Measurements from ENCODE around the gene HOXC6. TPM values are rescaled to one million over a fixed set of nuclear protein-coding genes. Genes with fewer than 3 reads are reported as not detected.
A peak's percentile ranks its signal among the peaks of the same experiment; 100 is the strongest.

The HOXC6 gene
- total RNA-seq, 1 experiment from 2014 or later, result 2.8 TPM

DNA sequence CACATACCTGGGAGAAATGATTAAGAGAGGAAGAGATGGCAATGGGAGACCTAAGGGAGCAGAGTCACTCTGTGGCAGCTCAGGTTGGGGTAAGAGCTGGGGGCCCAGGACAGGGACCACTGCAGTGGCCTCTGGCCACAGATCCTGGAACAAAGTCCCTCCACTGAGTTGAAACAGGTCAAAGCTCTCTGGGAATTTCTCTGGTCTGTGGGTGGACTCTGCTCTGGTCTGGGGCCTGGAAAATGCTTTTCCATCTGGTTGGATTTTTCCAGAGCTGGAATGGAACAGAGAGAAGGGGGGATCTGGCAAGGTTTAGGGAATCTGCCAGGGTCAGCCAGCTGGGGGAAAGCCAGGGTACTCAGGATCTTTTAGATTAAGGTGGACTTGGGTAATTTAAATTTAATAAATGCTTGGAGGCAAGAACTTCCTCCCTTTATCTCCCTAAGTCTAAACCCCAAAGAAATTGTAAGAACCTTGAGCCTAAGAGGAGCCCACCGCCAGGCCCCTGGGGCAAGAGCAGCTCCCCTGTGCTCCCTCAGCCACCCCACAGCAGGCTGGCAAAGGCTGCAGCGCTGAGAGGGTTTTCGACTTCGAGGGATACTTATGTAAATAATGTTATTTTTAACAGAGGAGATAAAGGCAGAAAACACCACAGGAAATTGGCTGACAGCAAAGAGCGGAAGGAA is 39.6 kb upstream of the HOXC6 start:
- ChIA-PET CTCF (interaction anchor here (0.6 kb wide), 1 partner anchor 298 kb away, joined by 3 read pairs; no protein-coding TSS in a partner anchor), POLR2A (ENCODE audit: unreplicated experiment) (no interaction called here)
- Histone ChIP-seq H2AFZ (ENCODE audit: low read length) (peak overlapping the region; percentile 92), H3K9ac (ENCODE audit: low read length) (peak overlapping the region; percentile 37; the same call in 1 of the 2 replicates), H3K9me2 (replicated peaks; ENCODE audit: low read length) (no peaks in the 10 kb centered on the region), H3K36me3 (ENCODE audit: low read depth, low read length) (no peaks in the 10 kb centered on the region), H3K79me2 (ENCODE audit: low read length) (peaks cover 32% of the 10 kb centered on the region), H3K27ac (ENCODE audit: low read length) (no peak overlapping the region), H3K9me3 (ENCODE audit: low read length) (no peaks in the 10 kb centered on the region), H3K4me3 (ENCODE audit: low read length) (peak overlapping the region; percentile 74), H3F3A (ENCODE audit: low read length, unreplicated experiment) (no peaks in the 10 kb centered on the region), H3K27me3 (ENCODE audit: low read length) (no peaks in the 10 kb centered on the region), H3K4me2 (ENCODE audit: low read length) (peak overlapping the region; percentile 96), H4K20me1 (ENCODE audit: low read length) (no peaks in the 10 kb centered on the region), H3K4me1 (ENCODE audit: insufficient read depth, low read length) (peaks cover 47% of the 10 kb centered on the region)
- ATAC-seq, result peak; percentile 1; the same call in 1 of the 2 replicates
- no peak for DNase-seq
- TF ChIP-seq EZH2 (IDR thresholded peaks at IDR 0.05; ENCODE audit: low read length, unreplicated experiment), result no peak
- TF ChIP-seq EZH2phosphoT487 (IDR thresholded peaks at IDR 0.05; ENCODE audit: borderline replicate concordance, low read length), result no peak
- no peak for TF ChIP-seq CTCF (conservative IDR thresholded peaks at IDR 0.05; ENCODE audit: low read depth, low read length)
- BruUV-seq (replicated peaks), result no TSS peak
- intact Hi-C loops (cut with micrococcal nuclease), result loop anchor here (1.0 to 5.0 kb wide), 2 partner anchors 46 to 221 kb away; no protein-coding TSS in a partner anchor

- H3K9me2 ChIP-seq (replicated peaks; ENCODE audit: low read length), result no peaks in the 10 kb centered on the region
- no peak for TF ChIP-seq EZH2phosphoT487 (IDR thresholded peaks at IDR 0.05; ENCODE audit: borderline replicate concordance, low read length)
- peak; percentile 78 for TF ChIP-seq CTCF (conservative IDR thresholded peaks at IDR 0.05; ENCODE audit: low read depth, low read length)
- peaks cover 40% of the 10 kb centered on the region for H3K79me2 ChIP-seq (ENCODE audit: low read length)
- ATAC-seq, result peak; percentile 40
- H3F3A ChIP-seq (ENCODE audit: low read length, unreplicated experiment), result no peaks in the 10 kb centered on the region
- H3K4me1 ChIP-seq (ENCODE audit: insufficient read depth, low read length), result peaks cover 50% of the 10 kb centered on the region
- no peaks in the 10 kb centered on the region for H4K20me1 ChIP-seq (ENCODE audit: low read length)
- H3K27me3 ChIP-seq (ENCODE audit: low read length), result no peaks in the 10 kb centered on the region
- peak overlapping the region; percentile 74 for H3K4me3 ChIP-seq (ENCODE audit: low read length)
- ChIA-PET POLR2A (ENCODE audit: unreplicated experiment) (interaction anchor here (0.6 kb wide), 1 partner anchor 228 kb away, joined by 5 read pairs; no protein-coding TSS in a partner anchor), CTCF (interaction anchor here (0.6 kb wide), 2 partner anchors 10 to 51 kb away, joined by 3 to 4 read pairs; no protein-coding TSS in a partner anchor)
- H3K36me3 ChIP-seq (ENCODE audit: low read depth, low read length), result no peaks in the 10 kb centered on the region
- BruUV-seq (replicated peaks), result no TSS peak
- H3K27ac ChIP-seq (ENCODE audit: low read length), result peak overlapping the region; percentile 35
- H3K9me3 ChIP-seq (ENCODE audit: low read length), result no peaks in the 10 kb centered on the region
- peak overlapping the region; percentile 37; the same call in 1 of the 2 replicates for H3K9ac ChIP-seq (ENCODE audit: low read length)
- peak overlapping the region; percentile 96 for H3K4me2 ChIP-seq (ENCODE audit: low read length)
- H2AFZ ChIP-seq (ENCODE audit: low read length), result peak overlapping the region; percentile 92
- DNase-seq, result peak; percentile 77
- intact Hi-C loops (cut with micrococcal nuclease), result loop anchor here (1.0 to 5.0 kb wide), 2 partner anchors 47 to 222 kb away; no protein-coding TSS in a partner anchor
Observed at GRCh38 chr12:53989227-53990113, 38.8 kb upstream of the HOXC6 start.

Data from PC-3 (cell line).